DMS79 (cell line): ENCODE measurements around the gene OCLN.
"Not testable (repeated sequence)": the region's sequence is repeated elsewhere in the genome, so short reads cannot be mapped to it uniquely, and the experiment has no call there.

Source experiments
- DNase-seq: peaks from one replicate; lab custom pipeline; 2025; lab: John Stamatoyannopoulos, UW

OCLN gene

GRCh38 chr5:69491027-69491426 lies 1.6 kb upstream of the OCLN start:
- DNase-seq = no peak

- no peak for DNase-seq
Measured at GRCh38 chr5:69491838-69492390, 676 bp upstream of the OCLN start.

GRCh38 chr5:69492923-69493395 lies 369 bp downstream of the OCLN start:
- no peak for DNase-seq

- DNase-seq = no peak
Measured at GRCh38 chr5:69493396-69494133, 975 bp downstream of the OCLN start.

GRCh38 chr5:69494452-69494851 lies 1.9 kb downstream of the OCLN start:
- DNase-seq = no peak

GRCh38 chr5:69497006-69497520 lies 4.5 kb downstream of the OCLN start:
- DNase-seq = no peak

GRCh38 chr5:69498384-69498783 lies 5.8 kb downstream of the OCLN start:
- DNase-seq = no peak

- no peak for DNase-seq
Measured at GRCh38 chr5:69502367-69502766, 9.8 kb downstream of the OCLN start.

GRCh38 chr5:69502767-69503488 lies 10.3 kb downstream of the OCLN start:
- DNase-seq = no peak

GRCh38 chr5:69504036-69504435 lies 11.4 kb downstream of the OCLN start:
- no peak for DNase-seq

- DNase-seq = no peak
Measured at GRCh38 chr5:69505306-69505705, 12.7 kb downstream of the OCLN start.

GRCh38 chr5:69509212-69509611 lies 16.6 kb downstream of the OCLN start:
- DNase-seq = no peak

- DNase-seq = no peak
Measured at GRCh38 chr5:69510694-69511093, 18.1 kb downstream of the OCLN start.

- DNase-seq = no peak
Measured at GRCh38 chr5:69512740-69513260, 20.2 kb downstream of the OCLN start.

- not testable (repeated sequence) for DNase-seq
Measured at GRCh38 chr5:69515570-69515969, 23.0 kb downstream of the OCLN start.

- no peak for DNase-seq
Measured at GRCh38 chr5:69516769-69517168, 24.2 kb downstream of the OCLN start.

GRCh38 chr5:69517763-69518212 lies 25.2 kb downstream of the OCLN start:
- DNase-seq = peak; percentile 67

GRCh38 chr5:69519285-69519684 lies 26.7 kb downstream of the OCLN start:
- no peak for DNase-seq

GRCh38 chr5:69522035-69522434 lies 29.4 kb downstream of the OCLN start:
- no peak for DNase-seq

- DNase-seq = no peak
Measured at GRCh38 chr5:69525490-69525889, 32.9 kb downstream of the OCLN start.

GRCh38 chr5:69526660-69527059 lies 34.1 kb downstream of the OCLN start:
- no peak for DNase-seq

GRCh38 chr5:69527128-69527770 lies 34.7 kb downstream of the OCLN start:
- DNase-seq = no peak
